Neuronal stem cell (in vitro differentiated cells): ENCODE results near the gene ASPM.

Source experiments
- DNase-seq: peaks from one replicate; pipeline ENCODE4 v3.0.0-alpha.2; 2013; ENCODE audit warnings: low spot score
- H2AFZ ChIP-seq: one replicate; pipeline ENCODE4 v1.6.1; 2013; ENCODE audit warnings: mild to moderate bottlenecking, low read length, inconsistent platforms
- H2AK5ac ChIP-seq: 2 replicates; pipeline ENCODE4 v1.6.1; 2013; ENCODE audit warnings: low read depth, mild to moderate bottlenecking, inconsistent platforms, low read length, moderate library complexity, mixed read lengths
- H2BK120ac ChIP-seq: 2 replicates; pipeline ENCODE4 v1.6.1; 2013; ENCODE audit warnings: low read depth, mild to moderate bottlenecking, inconsistent platforms, low read length, moderate library complexity, mixed read lengths
- H2BK12ac ChIP-seq: one replicate; pipeline ENCODE4 v1.6.1; 2013; ENCODE audit warnings: low read length, inconsistent platforms
- H2BK15ac ChIP-seq: 2 replicates; pipeline ENCODE4 v1.6.1; 2013; ENCODE audit warnings: mild to moderate bottlenecking, low read length, inconsistent platforms, mixed read lengths
- H2BK5ac ChIP-seq: one replicate; pipeline ENCODE4 v1.6.1; 2013; ENCODE audit warnings: inconsistent platforms, mild to moderate bottlenecking, low read length, moderate library complexity
- H3K14ac ChIP-seq: one replicate; pipeline ENCODE4 v1.6.1; 2013; ENCODE audit warnings: low read length, inconsistent platforms
- H3K18ac ChIP-seq: 2 replicates; pipeline ENCODE4 v1.6.1; 2013; ENCODE audit warnings: low read length, inconsistent platforms
- H3K23ac ChIP-seq: 2 replicates; pipeline ENCODE4 v1.6.1; 2013; ENCODE audit warnings: low read depth, mild to moderate bottlenecking, mixed read lengths, low read length, inconsistent platforms; ENCODE audit not compliant: poor library complexity
- H3K27ac ChIP-seq: replicated peaks from 3 replicates; pipeline ENCODE4 v1.5.1; 2013; ENCODE audit warnings: low read length, inconsistent platforms
- H3K27me3 ChIP-seq, 3 experiments: 2 replicates each; pipeline ENCODE4 v1.6.1; 2013; ENCODE audit warnings: low read length in 3 of 3, mild to moderate bottlenecking in 2 of 3, inconsistent platforms in 1 of 3, low read depth in 1 of 3, mixed read lengths in 1 of 3, moderate library complexity in 1 of 3; ENCODE audit not compliant: control insufficient read depth in 3 of 3, insufficient read depth in 3 of 3
- H3K36me3 ChIP-seq, 2 donors: replicated peaks in 1 of 2; 2 replicates each; pipeline ENCODE4 v1.6.1; 2013; ENCODE audit warnings: low read length in 2 of 2; ENCODE audit not compliant: control insufficient read depth in 2 of 2, insufficient read depth in 2 of 2
- H3K4ac ChIP-seq: 2 replicates; pipeline ENCODE4 v1.6.1; 2013; ENCODE audit warnings: inconsistent platforms, mild to moderate bottlenecking, low read length, moderate library complexity
- H3K4me1 ChIP-seq, 2 donors: 1 replicate in 1 of 2; 2 replicates in 1 of 2; pipeline ENCODE4 v1.6.1; 2013; ENCODE audit warnings: low read length in 2 of 2, low read depth in 1 of 2; ENCODE audit not compliant: control insufficient read depth in 2 of 2, insufficient read depth in 1 of 2
- H3K4me2 ChIP-seq: one replicate; pipeline ENCODE4 v1.6.1; 2013; ENCODE audit warnings: mild to moderate bottlenecking, low read length, inconsistent platforms; ENCODE audit not compliant: insufficient read depth, poor library complexity, severe bottlenecking
- H3K4me3 ChIP-seq, 2 donors: 2 replicates each; pipeline ENCODE4 v1.5.1; 2013; ENCODE audit warnings: low read length in 2 of 2, mild to moderate bottlenecking in 2 of 2, inconsistent platforms in 1 of 2, moderate library complexity in 1 of 2
- H3K79me1 ChIP-seq: one replicate; pipeline ENCODE4 v1.6.1; 2013; ENCODE audit warnings: low read depth, mild to moderate bottlenecking, inconsistent platforms, low read length, moderate library complexity
- H3K9ac ChIP-seq: one replicate; pipeline ENCODE4 v1.6.1; 2013; ENCODE audit warnings: mild to moderate bottlenecking, low read depth, low read length, inconsistent platforms; ENCODE audit not compliant: poor library complexity
- H3K9me3 ChIP-seq, 2 donors: replicated peaks in 1 of 2; 2 replicates each; pipeline versions ENCODE3 to v1.6.1; 2013; ENCODE audit warnings: low read length in 2 of 2, mild to moderate bottlenecking in 2 of 2, inconsistent platforms in 1 of 2, low read depth in 1 of 2, mixed read lengths in 1 of 2, moderate library complexity in 1 of 2; ENCODE audit not compliant: control insufficient read depth in 2 of 2, insufficient read depth in 1 of 2
- H4K8ac ChIP-seq: one replicate; pipeline ENCODE4 v1.6.1; 2013; ENCODE audit warnings: low read depth, mild to moderate bottlenecking, inconsistent platforms, low read length, moderate library complexity
- H4K91ac ChIP-seq: one replicate; pipeline ENCODE4 v1.6.1; 2013; ENCODE audit warnings: low read length, low read depth, mild to moderate bottlenecking, inconsistent platforms; ENCODE audit not compliant: poor library complexity
- WGBS, 2 donors: extraction: QIAGEN DNeasy Blood & Tissue Kit; methylation state at CpG; one replicate each; pipeline ENCODE4 v1.1.7; 2013; ENCODE audit warnings: missing lambda C conversion rate in 2 of 2, mixed read lengths in 1 of 2; ENCODE audit not compliant: insufficient read length in 2 of 2, insufficient replicate concordance in 1 of 2; ENCODE audit errors: extremely low coverage in 2 of 2; 5-methylcytosine and 5-hydroxymethylcytosine counted together

ASPM gene

DNA sequence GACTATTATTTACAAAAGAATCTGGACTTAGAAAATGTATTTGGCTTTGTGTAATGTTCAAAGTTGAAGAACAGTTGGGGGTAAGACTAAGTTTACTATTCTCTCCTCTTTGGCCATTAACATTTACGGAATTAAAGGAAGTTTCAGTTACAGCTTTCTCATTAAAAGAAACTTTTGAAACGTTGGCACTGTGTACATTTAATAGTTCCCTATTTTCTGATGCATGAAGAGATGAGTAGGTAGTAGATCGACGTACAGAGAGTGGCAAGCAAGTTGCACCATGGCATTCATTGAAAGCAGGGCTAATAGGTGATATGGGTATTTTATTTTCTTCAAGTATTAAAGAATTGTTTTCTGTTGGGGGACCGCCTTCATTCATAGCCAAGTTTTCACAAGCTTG lies 3.2 kb downstream of the ASPM start:
- H3K4ac ChIP-seq: no peak overlapping the region
- no peak overlapping the region for H2BK120ac ChIP-seq
- H3K4me3 ChIP-seq: no peak overlapping the region
- no peak overlapping the region for H3K23ac ChIP-seq
- H2AFZ ChIP-seq: no peak overlapping the region
- H2BK15ac ChIP-seq: no peak overlapping the region
- no peak overlapping the region for H2BK5ac ChIP-seq
- H3K14ac ChIP-seq: no peak overlapping the region
- H3K79me1 ChIP-seq: peaks cover 3% of the 10 kb centered on the region
- H3K9ac ChIP-seq: no peak overlapping the region
- WGBS, 2 donors: no CpG with 5 or more reads among the region's 5 CpGs
- no peaks in the 10 kb centered on the region for H3K27me3 ChIP-seq
- H3K27ac ChIP-seq: no peak overlapping the region
- H2BK12ac ChIP-seq: no peak overlapping the region
- H3K4me2 ChIP-seq: no peak overlapping the region
- H4K8ac ChIP-seq: no peak overlapping the region
- no peak overlapping the region for H2AK5ac ChIP-seq
- H4K91ac ChIP-seq: no peak overlapping the region
- no peak for DNase-seq
- peaks cover 0 to 4% of the 10 kb centered on the region in 2 donors for H3K4me1 ChIP-seq
- peaks cover 6 to 64% of the 10 kb centered on the region in 2 donors for H3K36me3 ChIP-seq
- H3K18ac ChIP-seq: no peak overlapping the region
- H3K9me3 ChIP-seq: peaks cover 0 to 16% of the 10 kb centered on the region in 2 donors

DNA sequence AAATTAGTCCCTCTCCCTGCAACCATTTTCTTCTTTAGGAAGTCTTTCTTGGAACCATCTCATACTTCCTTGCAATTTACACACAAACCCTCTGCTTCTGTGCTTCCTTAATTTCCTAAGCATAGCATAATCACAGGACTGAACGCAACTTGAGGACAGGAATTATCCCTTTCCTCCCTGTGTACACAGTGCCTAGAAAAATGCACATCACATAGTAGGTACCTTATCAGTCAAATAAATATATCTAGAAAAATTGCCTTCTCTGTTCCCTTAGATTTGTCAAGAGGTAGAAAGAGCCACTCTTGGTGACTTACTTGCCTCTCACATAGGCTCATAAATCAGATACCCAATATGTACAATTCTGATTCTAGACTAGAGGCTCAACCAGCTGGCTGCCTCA lies 4.9 kb downstream of the ASPM start:
- Histone ChIP-seq H3K27ac (no peak overlapping the region), H2BK15ac (no peak overlapping the region), H3K18ac (no peak overlapping the region), H3K79me1 (peaks cover 3% of the 10 kb centered on the region), H3K27me3 (no peaks in the 10 kb centered on the region), H3K4me3 (no peak overlapping the region), H2BK120ac (no peak overlapping the region), H3K14ac (no peak overlapping the region), H2BK5ac (no peak overlapping the region), H3K9ac (no peak overlapping the region), H4K91ac (no peak overlapping the region), H3K23ac (no peak overlapping the region), H3K9me3 (peaks cover 0 to 16% of the 10 kb centered on the region in 2 donors), H2BK12ac (no peak overlapping the region), H2AK5ac (no peak overlapping the region), H3K4me1 (peaks cover 0 to 4% of the 10 kb centered on the region in 2 donors), H3K4ac (no peak overlapping the region), H2AFZ (no peak overlapping the region), H3K36me3 (peaks cover 11 to 80% of the 10 kb centered on the region in 2 donors), H4K8ac (no peak overlapping the region), H3K4me2 (no peak overlapping the region)
- no peak for DNase-seq
- WGBS, 2 donors: no CpG with 5 or more reads among the region's 1 CpG

DNA sequence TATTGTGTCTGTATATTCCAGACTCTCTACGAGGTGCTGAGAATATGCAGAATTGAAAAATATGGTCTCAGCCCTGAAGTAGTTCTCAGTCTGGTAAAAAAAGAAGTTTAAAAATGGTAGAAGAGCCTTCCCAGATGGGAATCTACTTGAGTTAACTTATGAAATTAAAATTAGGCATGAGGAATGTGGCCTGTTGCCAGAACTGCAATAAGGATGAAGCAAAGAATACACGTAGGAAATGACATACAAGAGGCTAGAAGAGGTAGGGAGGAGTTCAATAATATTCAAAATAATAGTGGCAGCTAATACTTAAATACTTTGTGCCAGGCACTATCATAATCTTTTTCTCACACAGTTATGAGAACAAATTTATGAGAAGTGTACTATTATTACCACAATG lies 6.3 kb downstream of the ASPM start:
- no peak overlapping the region for H2BK120ac ChIP-seq
- no CpG with 5 or more reads among the region's 2 CpGs for WGBS, 2 donors
- H2BK15ac ChIP-seq: no peak overlapping the region

DNA sequence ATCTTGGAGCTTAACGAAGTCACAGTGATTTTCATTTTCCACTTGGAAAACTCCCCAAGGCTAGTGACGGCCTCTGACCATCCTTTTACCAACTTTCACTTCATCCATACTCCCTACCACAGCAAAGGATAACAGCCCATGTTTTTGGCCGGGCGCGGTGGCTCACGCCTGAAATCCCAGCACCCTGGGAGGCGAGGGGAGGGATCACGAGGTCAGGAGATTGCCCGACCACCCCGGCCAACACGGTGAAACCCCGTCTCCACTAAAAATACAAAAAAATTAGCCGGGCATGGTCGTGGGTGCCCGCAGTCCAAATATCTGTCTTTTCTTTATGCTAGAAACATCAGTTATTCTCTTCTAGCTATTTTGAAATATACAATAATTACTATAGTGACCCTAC lies 7.3 kb downstream of the ASPM start:
- Histone ChIP-seq H4K91ac (no peak overlapping the region), H2BK12ac (no peak overlapping the region), H3K79me1 (no peaks in the 10 kb centered on the region), H3K4ac (no peak overlapping the region), H3K4me3 (no peak overlapping the region), H3K4me1 (no peaks in the 10 kb centered on the region), H3K36me3 (peaks cover 11 to 100% of the 10 kb centered on the region in 2 donors), H4K8ac (no peak overlapping the region), H3K14ac (no peak overlapping the region), H3K27ac (no peak overlapping the region), H3K27me3 (no peaks in the 10 kb centered on the region), H2BK5ac (no peak overlapping the region), H3K18ac (no peak overlapping the region), H3K9ac (no peak overlapping the region), H2BK15ac (no peak overlapping the region), H2AFZ (no peak overlapping the region), H3K23ac (no peak overlapping the region), H3K4me2 (no peak overlapping the region), H3K9me3 (peaks cover 0 to 16% of the 10 kb centered on the region in 2 donors), H2AK5ac (no peak overlapping the region), H2BK120ac (no peak overlapping the region)
- WGBS, 2 donors: no CpG with 5 or more reads among the region's 15 CpGs
- no peak for DNase-seq

More for the DNA sequence above, 6.3 kb downstream of the ASPM start:
- no peak overlapping the region for H3K9ac ChIP-seq
- H3K4me1 ChIP-seq: peaks cover 0 to 4% of the 10 kb centered on the region in 2 donors
- peaks cover 11 to 95% of the 10 kb centered on the region in 2 donors for H3K36me3 ChIP-seq
- no peak overlapping the region for H3K18ac ChIP-seq
- no peak overlapping the region for H3K4me3 ChIP-seq
- peaks cover 0 to 16% of the 10 kb centered on the region in 2 donors for H3K9me3 ChIP-seq
- H2AK5ac ChIP-seq: no peak overlapping the region
- no peak overlapping the region for H2AFZ ChIP-seq
- no peak overlapping the region for H4K8ac ChIP-seq
- H3K27me3 ChIP-seq: no peaks in the 10 kb centered on the region
- DNase-seq: no peak
- no peak overlapping the region for H3K4ac ChIP-seq
- no peak overlapping the region for H3K23ac ChIP-seq
- H4K91ac ChIP-seq: no peak overlapping the region
- no peak overlapping the region for H3K14ac ChIP-seq
- H3K4me2 ChIP-seq: no peak overlapping the region
- no peak overlapping the region for H2BK12ac ChIP-seq
- no peak overlapping the region for H2BK5ac ChIP-seq
- H3K27ac ChIP-seq: no peak overlapping the region
- no peaks in the 10 kb centered on the region for H3K79me1 ChIP-seq
